Activated B cell treated with CpG ODN at 0.5 μM for 24 hours (primary cell): ENCODE results near the gene NLN. TPM values are rescaled to one million over a fixed set of nuclear protein-coding genes. Genes with fewer than 3 reads are reported as not detected.

ENCODE experiments used
- ATAC-seq: fragments of 200-7000 bp; cut with Tn5 transposase; one replicate; pipeline ENCODE4 v1.10.0; 2021; ENCODE audit warnings: low read depth, mild to moderate bottlenecking, moderate library complexity
- CTCF ChIA-PET: fragments of 350-600 bp; sonication (Branson Sonifier 250); formaldehyde crosslinking; loops from one replicate; lab custom pipeline; 2021; ENCODE audit warnings: antibody characterized with exemption; lab: Charles Lee
- POLR2A ChIA-PET: fragments of 350-600 bp; sonication (Branson Sonifier 250); formaldehyde crosslinking; loops from one replicate; lab custom pipeline; 2021; ENCODE audit warnings: antibody characterized with exemption; lab: Charles Lee
- DNase-seq: peaks from one replicate; pipeline ENCODE4 v3.0.0; 2022
- H3K27ac Mint-ChIP-seq: one replicate; pipeline ENCODE4 v1.8.0; 2020; ENCODE audit warnings: mixed read lengths
- H3K27me3 Mint-ChIP-seq: one replicate; pipeline ENCODE4 v1.8.0; 2021; ENCODE audit warnings: mixed read lengths
- H3K36me3 Mint-ChIP-seq: one replicate; pipeline ENCODE4 v1.8.0; 2021; ENCODE audit warnings: low read depth, mixed read lengths
- H3K4me1 Mint-ChIP-seq: one replicate; pipeline ENCODE4 v1.8.0; 2021; ENCODE audit warnings: mixed read lengths
- H3K4me3 Mint-ChIP-seq: one replicate; pipeline ENCODE4 v1.8.0; 2020; ENCODE audit warnings: mild to moderate bottlenecking, mixed read lengths
- H3K9me3 Mint-ChIP-seq: one replicate; pipeline ENCODE4 v1.8.0; 2020; ENCODE audit warnings: mixed read lengths
- CTCF ChIP-seq: fragments of 200-600 bp; IDR thresholded peaks from one replicate; pipeline ENCODE4 v1.8.0; 2022; ENCODE audit warnings: antibody characterized with exemption, mild to moderate bottlenecking
- intact Hi-C: fragments of 100-400 bp; cut with micrococcal nuclease; formaldehyde crosslinking; loops from one replicate; pipeline ENCODE4 v1.15.1; 2024
- total RNA-seq: library from RNA; stranded (reverse); gene quantifications from 2 replicates; pipeline ENCODE4 v1.2.3, GENCODE V29; 2022

NLN gene
- total RNA-seq, 1 donor from 2014 or later = 16.5 TPM

GRCh38 chr5:65825408-65826328 lies 103.7 kb downstream of the NLN start:
- POLR2A ChIA-PET = no interaction called here
- H3K27ac Mint-ChIP-seq = peak overlapping the region; percentile 41
- H3K27me3 Mint-ChIP-seq = no peaks in the 10 kb centered on the region
- H3K36me3 Mint-ChIP-seq = peaks cover 1% of the 10 kb centered on the region
- no peaks in the 10 kb centered on the region for H3K9me3 Mint-ChIP-seq
- no peak for DNase-seq
- peaks cover 24% of the 10 kb centered on the region for H3K4me1 Mint-ChIP-seq
- intact Hi-C loops = loop anchor here (5.0 kb wide), 1 partner anchor 102 kb away; the partner anchor contains the start of gene ERBIN
- no peak for TF ChIP-seq CTCF
- ATAC-seq = peak; percentile 62
- H3K4me3 Mint-ChIP-seq = peak overlapping the region; percentile 46
- CTCF ChIA-PET = no interaction called here

GRCh38 chr5:65828022-65828896 lies 106.3 kb downstream of the NLN start:
- H3K4me3 Mint-ChIP-seq = no peak overlapping the region
- no peaks in the 10 kb centered on the region for H3K27me3 Mint-ChIP-seq
- no peak for TF ChIP-seq CTCF
- no peak overlapping the region for H3K27ac Mint-ChIP-seq
- ATAC-seq (no peak), DNase-seq (no peak)
- intact Hi-C loops = loop anchor here (5.0 kb wide), 1 partner anchor 99 kb away; the partner anchor contains the start of gene ERBIN
- ChIA-PET CTCF (no interaction called here), POLR2A (no interaction called here)
- H3K4me1 Mint-ChIP-seq = peaks cover 15% of the 10 kb centered on the region
- H3K9me3 Mint-ChIP-seq = no peaks in the 10 kb centered on the region
- H3K36me3 Mint-ChIP-seq = no peaks in the 10 kb centered on the region

GRCh38 chr5:65830856-65831255 lies 108.9 kb downstream of the NLN start:
- no peak for ATAC-seq
- no peak overlapping the region for H3K4me3 Mint-ChIP-seq

GRCh38 chr5:65831276-65831675 lies 109.3 kb downstream of the NLN start:
- no peaks in the 10 kb centered on the region for H3K36me3 Mint-ChIP-seq
- H3K9me3 Mint-ChIP-seq = no peaks in the 10 kb centered on the region
- POLR2A ChIA-PET = no interaction called here
- H3K27ac Mint-ChIP-seq = no peak overlapping the region
- CTCF ChIA-PET = no interaction called here
- intact Hi-C loops = loop anchor here (5.0 kb wide), 1 partner anchor 36 kb away; no protein-coding TSS in a partner anchor
- ATAC-seq (no peak), DNase-seq (no peak)
- peaks cover 3% of the 10 kb centered on the region for H3K4me1 Mint-ChIP-seq
- H3K4me3 Mint-ChIP-seq = no peak overlapping the region
- no peaks in the 10 kb centered on the region for H3K27me3 Mint-ChIP-seq
- TF ChIP-seq CTCF = no peak

More at GRCh38 chr5:65830856-65831255, 108.9 kb downstream of the NLN start:
- no peak overlapping the region for H3K27ac Mint-ChIP-seq
- no peaks in the 10 kb centered on the region for H3K9me3 Mint-ChIP-seq
- POLR2A ChIA-PET = no interaction called here
- no peak for TF ChIP-seq CTCF
- DNase-seq = no peak
- intact Hi-C loops = loop anchor here (5.0 kb wide), 1 partner anchor 36 kb away; no protein-coding TSS in a partner anchor
- H3K4me1 Mint-ChIP-seq = peaks cover 7% of the 10 kb centered on the region
- H3K36me3 Mint-ChIP-seq = no peaks in the 10 kb centered on the region
- H3K27me3 Mint-ChIP-seq = no peaks in the 10 kb centered on the region
- CTCF ChIA-PET = no interaction called here
